Progenitor cell of endocrine pancreas (in vitro differentiated cells): ENCODE data around the gene SLC18A3. TPM values are rescaled to one million over a fixed set of nuclear protein-coding genes. Genes with fewer than 3 reads are reported as not detected.

ENCODE experiments used
- DNase-seq: peaks from one replicate; pipeline ENCODE4 v3.0.0; 2021; ENCODE audit warnings: low spot score; ENCODE audit not compliant: unreplicated experiment
- H3K27ac Mint-ChIP-seq: 2 replicates; pipeline ENCODE4 v1.8.0; 2021; ENCODE audit warnings: mild to moderate bottlenecking, moderate library complexity, mixed read lengths
- H3K27me3 Mint-ChIP-seq: 2 replicates; pipeline ENCODE4 v1.8.0; 2021; ENCODE audit warnings: mixed read lengths
- H3K36me3 Mint-ChIP-seq: 2 replicates; pipeline ENCODE4 v1.8.0; 2022; ENCODE audit warnings: mixed read lengths; ENCODE audit not compliant: insufficient read depth
- H3K4me1 Mint-ChIP-seq: 2 replicates; pipeline ENCODE4 v1.8.0; 2021; ENCODE audit warnings: low read depth, mixed read lengths
- H3K4me3 Mint-ChIP-seq: 2 replicates; pipeline ENCODE4 v1.8.0; 2021; ENCODE audit warnings: low read depth, mild to moderate bottlenecking, moderate library complexity, mixed read lengths
- H3K9me3 Mint-ChIP-seq: 2 replicates; pipeline ENCODE4 v1.8.0; 2021; ENCODE audit warnings: low read depth, mixed read lengths
- CTCF ChIP-seq: fragments of 200-600 bp; sonication (generic); IDR thresholded peaks from one replicate; pipeline ENCODE4 v1.5.0; 2021; ENCODE audit warnings: antibody characterized with exemption, mild to moderate bottlenecking; ENCODE audit not compliant: unreplicated experiment
- total RNA-seq: library from RNA; stranded (reverse); gene quantifications from 2 replicates; pipeline ENCODE4 v1.2.1, GENCODE V29; 2021

SLC18A3 gene
- total RNA-seq, 1 donor from 2014 or later, result not detected

GRCh38 chr10:49647985-49648795 is 38.1 kb downstream of the SLC18A3 start:
- Mint-ChIP-seq H3K4me1 (peaks cover 4% of the 10 kb centered on the region), H3K4me3 (no peak overlapping the region), H3K27ac (no peak overlapping the region), H3K9me3 (no peaks in the 10 kb centered on the region), H3K36me3 (no peaks in the 10 kb centered on the region), H3K27me3 (peaks cover 58% of the 10 kb centered on the region)
- no peak for DNase-seq
- TF ChIP-seq CTCF, result no peak

- Mint-ChIP-seq H3K4me1 (peaks cover 4% of the 10 kb centered on the region), H3K27me3 (peaks cover 55% of the 10 kb centered on the region)
Observed at GRCh38 chr10:49649294-49649693, 39.2 kb downstream of the SLC18A3 start.

GRCh38 chr10:49649936-49650723 is 40.0 kb downstream of the SLC18A3 start:
- TF ChIP-seq CTCF, result no peak
- H3K4me1 Mint-ChIP-seq, result peaks cover 4% of the 10 kb centered on the region
- H3K9me3 Mint-ChIP-seq, result no peaks in the 10 kb centered on the region
- no peaks in the 10 kb centered on the region for H3K36me3 Mint-ChIP-seq
- no peak overlapping the region for H3K4me3 Mint-ChIP-seq
- H3K27ac Mint-ChIP-seq, result no peak overlapping the region
- peaks cover 46% of the 10 kb centered on the region for H3K27me3 Mint-ChIP-seq
- no peak for DNase-seq

More at GRCh38 chr10:49649294-49649693, 39.2 kb downstream of the SLC18A3 start:
- Mint-ChIP-seq H3K36me3 (no peaks in the 10 kb centered on the region), H3K9me3 (no peaks in the 10 kb centered on the region), H3K4me3 (no peak overlapping the region), H3K27ac (no peak overlapping the region)
- DNase-seq, result no peak
- TF ChIP-seq CTCF, result no peak

- peaks cover 42% of the 10 kb centered on the region for H3K27me3 Mint-ChIP-seq
- H3K4me1 Mint-ChIP-seq, result peaks cover 4% of the 10 kb centered on the region
- no peak overlapping the region for H3K4me3 Mint-ChIP-seq
- H3K9me3 Mint-ChIP-seq, result no peaks in the 10 kb centered on the region
- no peak for TF ChIP-seq CTCF
- no peaks in the 10 kb centered on the region for H3K36me3 Mint-ChIP-seq
- DNase-seq, result no peak
- H3K27ac Mint-ChIP-seq, result no peak overlapping the region
Observed at GRCh38 chr10:49650724-49651034, 40.6 kb downstream of the SLC18A3 start.

- DNase-seq, result no peak
- Mint-ChIP-seq H3K27me3 (peaks cover 43% of the 10 kb centered on the region), H3K4me1 (peaks cover 4% of the 10 kb centered on the region), H3K9me3 (no peaks in the 10 kb centered on the region), H3K36me3 (no peaks in the 10 kb centered on the region), H3K4me3 (no peak overlapping the region), H3K27ac (no peak overlapping the region)
- TF ChIP-seq CTCF, result no peak
Observed at GRCh38 chr10:49651039-49651835, 41.1 kb downstream of the SLC18A3 start.
